Adipocyte (in vitro differentiated cells): ENCODE data around the gene IL17RD.
A peak's percentile ranks its signal among the peaks of the same experiment; 100 is the strongest.

Source experiments
- DNase-seq: peaks from one replicate; pipeline ENCODE4 v3.0.0-alpha.2; 2015; ENCODE audit warnings: low read depth
- H3K27me3 ChIP-seq: replicated peaks from 2 replicates; pipeline ENCODE4 v1.7.0; 2013; ENCODE audit warnings: mild to moderate bottlenecking, low read length, moderate library complexity; ENCODE audit not compliant: control insufficient read depth, insufficient read depth
- H3K36me3 ChIP-seq: 2 replicates; pipeline ENCODE4 v1.7.0; 2013; ENCODE audit warnings: low read length, mild to moderate bottlenecking, moderate library complexity; ENCODE audit not compliant: control insufficient read depth, insufficient read depth, severe bottlenecking
- H3K4me1 ChIP-seq: 2 replicates; pipeline ENCODE4 v1.7.0; 2013; ENCODE audit warnings: mild to moderate bottlenecking, low read length, moderate library complexity; ENCODE audit not compliant: control insufficient read depth, insufficient read depth
- H3K4me3 ChIP-seq: 2 replicates; pipeline ENCODE4 v1.7.0; 2013; ENCODE audit warnings: mild to moderate bottlenecking, low read length, moderate library complexity
- H3K9ac ChIP-seq: 2 replicates; pipeline ENCODE4 v1.7.0; 2013; ENCODE audit warnings: mild to moderate bottlenecking, low read length, moderate library complexity
- H3K9me3 ChIP-seq: 2 replicates; pipeline ENCODE4 v1.7.0; 2013; ENCODE audit warnings: mild to moderate bottlenecking, low read length, moderate library complexity; ENCODE audit not compliant: control insufficient read depth

Gene IL17RD

DNA sequence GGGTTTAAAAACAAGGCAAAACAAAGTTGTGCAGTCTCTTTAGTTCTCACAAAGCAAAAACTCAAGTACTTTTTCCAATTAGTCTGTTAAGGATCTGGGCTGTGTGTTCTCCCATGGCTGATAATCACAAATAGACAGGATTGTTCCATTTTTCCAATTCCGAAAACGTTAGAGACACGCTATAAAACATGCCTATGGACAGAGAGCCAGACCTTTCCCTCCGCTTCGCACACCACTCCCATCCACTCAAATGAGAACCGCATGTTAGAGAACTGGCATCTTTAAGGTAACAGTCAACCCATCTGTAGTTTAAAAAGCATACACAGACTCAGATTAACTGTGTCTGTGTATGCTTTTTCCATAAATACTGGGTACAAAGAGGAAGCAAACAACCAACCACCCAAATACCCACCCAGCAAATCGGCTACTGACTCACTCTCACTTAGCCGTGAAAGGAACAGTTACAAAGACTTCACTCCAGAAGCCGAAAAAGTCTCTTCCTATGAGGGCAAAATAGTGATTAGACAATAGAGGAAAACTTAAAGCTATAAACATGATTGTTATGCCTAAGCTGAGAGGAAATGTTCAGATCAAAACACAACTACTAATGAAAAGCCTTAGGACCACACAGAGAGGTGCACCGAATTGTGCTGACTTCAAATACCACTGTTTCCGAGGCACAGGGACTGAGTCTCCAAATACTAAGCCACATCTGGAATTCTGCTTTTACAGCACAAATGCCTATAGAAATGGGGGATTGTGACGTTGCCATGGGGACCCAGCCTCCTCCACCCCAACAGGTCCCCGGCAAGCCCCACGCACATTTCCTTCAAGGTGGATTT lies 36.1 kb downstream of the IL17RD start:
- H3K4me3 ChIP-seq = peak overlapping the region; percentile 59
- H3K36me3 ChIP-seq = no peaks in the 10 kb centered on the region
- no peaks in the 10 kb centered on the region for H3K9me3 ChIP-seq
- no peaks in the 10 kb centered on the region for H3K27me3 ChIP-seq
- H3K4me1 ChIP-seq = peaks cover 16% of the 10 kb centered on the region
- peak; percentile 54 for DNase-seq
- peak overlapping the region; percentile 19 for H3K9ac ChIP-seq

DNA sequence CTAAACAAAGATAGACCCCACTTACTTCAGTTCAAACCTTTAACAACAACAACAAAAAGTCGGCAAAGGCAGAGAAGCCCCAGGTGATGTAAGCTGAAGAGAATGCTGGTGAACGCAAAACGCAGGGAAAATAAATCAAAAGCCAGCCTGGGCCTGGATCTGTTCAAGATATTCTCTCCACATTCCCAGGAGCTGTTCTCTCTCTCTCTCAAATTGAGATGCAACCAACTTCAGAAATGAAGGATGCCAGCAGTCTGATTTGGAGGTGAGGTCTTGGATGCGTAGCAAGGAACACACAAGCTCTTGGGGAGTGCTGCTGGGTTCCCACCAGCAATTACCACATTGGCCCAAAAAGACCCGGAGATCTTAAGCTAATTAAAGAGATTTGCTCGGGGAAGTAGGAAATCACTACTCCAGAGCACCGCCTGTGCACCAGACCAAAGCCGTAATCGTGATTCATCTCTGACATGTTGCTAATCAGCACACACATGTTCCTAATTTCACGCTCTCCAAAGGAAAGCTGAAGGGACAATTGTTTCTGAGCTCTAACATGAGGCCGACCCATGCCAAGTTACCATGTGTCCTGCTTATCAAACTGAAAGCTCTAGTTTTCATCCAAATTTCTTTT lies 37.1 kb downstream of the IL17RD start:
- peaks cover 16% of the 10 kb centered on the region for H3K4me1 ChIP-seq
- no peaks in the 10 kb centered on the region for H3K36me3 ChIP-seq
- peak; percentile 94 for DNase-seq
- H3K9me3 ChIP-seq = no peaks in the 10 kb centered on the region
- H3K27me3 ChIP-seq = no peaks in the 10 kb centered on the region
- peak overlapping the region; percentile 59 for H3K4me3 ChIP-seq
- peak overlapping the region; percentile 19 for H3K9ac ChIP-seq

DNA sequence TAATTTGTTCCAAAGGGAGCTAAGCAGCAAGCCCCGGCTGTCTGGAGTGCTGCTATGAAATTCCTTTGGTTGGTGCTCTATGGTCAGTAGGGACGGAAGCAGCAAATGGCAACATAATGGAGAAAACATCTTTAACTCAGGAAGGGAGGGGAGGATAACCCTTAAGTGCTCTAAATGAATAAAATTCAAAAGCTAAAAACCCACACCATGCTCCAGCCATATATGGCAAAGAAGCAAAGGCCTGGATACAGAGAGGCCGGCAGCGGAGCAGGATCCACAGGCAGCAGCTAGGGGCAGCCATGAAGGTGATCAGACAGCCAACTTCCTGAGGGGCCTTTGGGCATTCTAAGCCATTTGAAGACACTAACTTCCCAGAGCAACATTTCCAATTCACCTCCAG lies 38.9 kb downstream of the IL17RD start:
- Histone ChIP-seq H3K9ac (no peak overlapping the region), H3K4me1 (peaks cover 16% of the 10 kb centered on the region), H3K27me3 (no peaks in the 10 kb centered on the region), H3K9me3 (no peaks in the 10 kb centered on the region), H3K36me3 (no peaks in the 10 kb centered on the region), H3K4me3 (no peak overlapping the region)
- no peak for DNase-seq

DNA sequence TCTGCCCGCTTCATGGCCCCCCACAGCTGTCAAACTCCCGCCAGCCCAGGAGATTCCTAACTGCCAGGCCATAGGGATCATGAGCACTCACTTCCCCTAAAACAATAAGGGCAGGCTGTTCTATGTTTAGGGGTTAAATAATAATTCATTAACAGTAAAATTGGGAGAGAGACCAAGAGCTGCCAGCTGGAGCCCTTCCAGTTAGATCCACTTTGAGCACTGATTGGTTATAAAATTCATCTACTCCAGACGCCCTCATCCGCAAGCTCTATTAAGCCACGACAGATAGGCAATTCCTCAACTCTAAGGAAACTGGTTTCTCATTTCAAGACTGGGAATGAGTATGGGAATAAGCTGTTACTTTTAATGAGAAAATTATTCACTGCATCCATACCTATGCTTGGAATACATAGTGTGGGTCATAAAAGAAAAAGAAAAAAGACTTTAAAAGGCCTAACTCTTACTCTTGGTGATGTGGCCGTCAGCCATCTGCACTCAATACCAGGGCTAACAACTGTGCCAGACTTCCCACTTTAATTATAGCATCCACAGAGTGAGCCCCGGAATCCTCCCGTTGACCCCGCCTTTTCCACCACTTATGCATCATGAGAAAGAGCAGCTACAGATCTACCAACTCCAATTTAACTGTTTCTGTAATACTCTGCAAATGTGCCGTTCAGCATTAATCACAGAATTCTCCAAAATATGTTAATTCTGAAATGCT lies 44.5 kb downstream of the IL17RD start:
- Histone ChIP-seq H3K4me3 (no peak overlapping the region), H3K27me3 (no peaks in the 10 kb centered on the region), H3K9ac (no peak overlapping the region), H3K4me1 (no peaks in the 10 kb centered on the region), H3K9me3 (no peaks in the 10 kb centered on the region), H3K36me3 (no peaks in the 10 kb centered on the region)
- DNase-seq = no peak

DNA sequence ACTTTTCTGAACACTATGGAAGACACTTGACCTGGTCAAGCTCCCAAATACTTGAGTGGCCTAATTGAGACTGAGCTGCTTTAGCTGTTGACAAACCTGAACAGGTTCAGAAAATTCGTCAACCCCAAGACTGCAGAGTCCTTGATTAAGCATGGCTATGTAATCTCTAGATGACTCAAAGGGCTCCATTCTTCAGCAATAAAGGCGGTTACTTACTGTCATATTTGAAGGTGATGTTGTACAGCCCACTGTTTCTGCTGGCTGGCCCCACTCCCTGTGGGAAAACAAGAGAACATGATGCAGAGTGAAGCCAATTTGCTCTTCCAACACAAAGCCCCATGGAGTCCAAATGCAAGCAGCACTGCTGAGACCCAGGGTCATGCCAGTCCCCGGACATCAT lies 45.1 kb downstream of the IL17RD start:
- no peak for DNase-seq
- Histone ChIP-seq H3K27me3 (no peaks in the 10 kb centered on the region), H3K36me3 (no peaks in the 10 kb centered on the region), H3K9me3 (no peaks in the 10 kb centered on the region), H3K4me1 (no peaks in the 10 kb centered on the region), H3K9ac (no peak overlapping the region), H3K4me3 (no peak overlapping the region)

DNA sequence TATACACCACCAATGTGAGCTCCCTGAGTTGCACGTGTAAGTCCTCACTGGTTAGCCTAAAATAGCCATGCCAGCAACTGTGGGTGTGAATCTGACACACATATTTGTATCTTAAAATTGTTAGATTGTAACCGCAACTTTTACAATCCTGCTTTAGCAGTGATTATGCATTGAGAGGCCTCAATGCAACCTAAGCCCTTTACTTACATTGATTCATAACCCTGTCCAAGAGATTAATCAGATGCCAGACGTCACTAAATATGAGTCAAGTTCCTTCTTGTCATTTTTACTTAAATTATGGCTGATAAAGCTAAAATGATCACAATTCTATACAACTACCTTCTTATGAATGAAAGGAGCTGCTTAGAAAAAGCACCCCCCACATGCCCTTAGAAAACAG lies 46.9 kb downstream of the IL17RD start:
- Histone ChIP-seq H3K4me3 (no peak overlapping the region), H3K4me1 (no peaks in the 10 kb centered on the region), H3K27me3 (no peaks in the 10 kb centered on the region), H3K9ac (no peak overlapping the region), H3K9me3 (no peaks in the 10 kb centered on the region), H3K36me3 (no peaks in the 10 kb centered on the region)
- DNase-seq = no peak

DNA sequence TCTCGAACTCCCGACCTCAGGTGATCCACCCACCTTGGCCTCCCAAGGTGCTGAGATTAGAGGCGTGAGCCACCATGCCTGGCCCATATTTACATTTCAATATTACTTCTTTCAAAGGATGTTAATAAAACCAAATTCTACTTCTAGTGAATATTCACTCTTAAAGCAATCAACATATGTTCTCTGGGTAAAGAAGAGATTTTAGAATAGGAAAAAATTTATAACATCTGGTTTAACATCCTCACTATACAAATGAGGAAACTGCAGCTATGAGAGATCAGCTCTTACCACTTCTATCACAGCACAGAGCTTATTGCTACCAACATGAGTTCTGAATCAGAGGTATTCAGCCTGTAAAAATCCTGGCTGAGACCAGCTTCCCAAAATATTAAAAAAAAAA lies 48.7 kb downstream of the IL17RD start:
- Histone ChIP-seq H3K9ac (no peak overlapping the region), H3K4me1 (no peaks in the 10 kb centered on the region), H3K27me3 (no peaks in the 10 kb centered on the region), H3K36me3 (no peaks in the 10 kb centered on the region), H3K9me3 (no peaks in the 10 kb centered on the region), H3K4me3 (no peak overlapping the region)
- DNase-seq = no peak

DNA sequence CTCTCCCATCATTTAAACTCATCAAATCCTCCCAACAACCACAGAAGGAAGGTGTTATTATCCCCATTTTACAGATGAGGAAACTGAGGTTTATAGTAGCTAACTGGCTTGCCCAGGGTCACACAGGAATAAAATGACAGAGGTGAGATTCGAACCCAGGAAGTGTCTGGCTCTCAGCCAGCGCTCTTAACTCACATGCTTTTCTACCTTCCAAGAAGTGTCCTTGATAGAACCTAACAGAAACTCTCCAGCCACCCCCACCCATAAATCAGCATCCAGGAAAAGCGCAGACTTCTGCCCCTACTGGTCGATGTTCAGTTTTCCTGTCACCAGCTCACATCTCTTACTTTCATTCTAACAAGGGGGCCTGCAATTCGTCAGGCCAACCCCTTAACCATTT lies 52.9 kb downstream of the IL17RD start:
- H3K9me3 ChIP-seq = no peaks in the 10 kb centered on the region
- H3K27me3 ChIP-seq = no peaks in the 10 kb centered on the region
- H3K36me3 ChIP-seq = no peaks in the 10 kb centered on the region
- no peak overlapping the region for H3K9ac ChIP-seq
- DNase-seq = no peak
- no peaks in the 10 kb centered on the region for H3K4me1 ChIP-seq
- H3K4me3 ChIP-seq = no peak overlapping the region

DNA sequence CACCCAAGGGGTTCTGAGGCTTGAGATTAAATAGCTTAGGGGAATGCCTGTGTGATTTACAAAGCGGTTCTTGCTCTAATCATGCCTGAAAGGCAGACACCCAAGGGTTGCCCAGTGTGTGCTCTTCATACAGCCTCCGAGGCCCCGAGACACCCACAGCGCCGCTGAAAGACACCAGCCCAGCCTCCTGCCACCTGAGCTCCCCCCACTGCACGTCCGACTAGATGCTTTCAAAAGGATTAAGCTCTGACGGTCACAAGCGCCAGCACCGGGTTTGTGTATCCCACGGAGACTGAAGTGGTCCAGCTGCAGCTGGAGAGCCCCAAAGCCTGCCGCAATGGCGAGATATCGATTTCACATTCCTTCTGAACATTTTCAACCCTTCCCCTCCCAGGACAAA lies 54.4 kb downstream of the IL17RD start:
- H3K27me3 ChIP-seq = no peaks in the 10 kb centered on the region
- no peaks in the 10 kb centered on the region for H3K36me3 ChIP-seq
- H3K4me3 ChIP-seq = no peak overlapping the region
- H3K4me1 ChIP-seq = no peaks in the 10 kb centered on the region
- no peaks in the 10 kb centered on the region for H3K9me3 ChIP-seq
- H3K9ac ChIP-seq = no peak overlapping the region
- DNase-seq = no peak

DNA sequence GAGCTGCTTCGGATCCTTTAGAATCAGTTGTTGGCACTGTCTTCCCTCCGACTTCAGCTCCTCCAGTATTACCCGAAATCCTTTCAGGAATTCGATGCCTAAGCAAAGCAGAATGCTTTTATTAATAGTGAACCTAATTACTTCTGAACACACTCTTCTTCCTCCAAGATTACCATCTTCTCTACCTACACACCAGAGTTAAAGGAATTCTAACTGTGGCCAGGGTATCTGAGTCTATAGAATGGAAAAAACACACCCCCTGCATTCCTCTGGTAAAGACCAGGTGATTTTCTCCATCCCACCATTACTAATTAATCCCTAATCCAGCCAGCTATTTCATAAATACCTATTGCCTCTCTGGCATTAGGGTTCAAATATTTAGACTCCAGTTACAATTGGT lies 54.9 kb downstream of the IL17RD start:
- H3K9me3 ChIP-seq = no peaks in the 10 kb centered on the region
- no peak overlapping the region for H3K4me3 ChIP-seq
- no peak overlapping the region for H3K9ac ChIP-seq
- H3K4me1 ChIP-seq = no peaks in the 10 kb centered on the region
- no peak for DNase-seq
- no peaks in the 10 kb centered on the region for H3K36me3 ChIP-seq
- H3K27me3 ChIP-seq = no peaks in the 10 kb centered on the region

DNA sequence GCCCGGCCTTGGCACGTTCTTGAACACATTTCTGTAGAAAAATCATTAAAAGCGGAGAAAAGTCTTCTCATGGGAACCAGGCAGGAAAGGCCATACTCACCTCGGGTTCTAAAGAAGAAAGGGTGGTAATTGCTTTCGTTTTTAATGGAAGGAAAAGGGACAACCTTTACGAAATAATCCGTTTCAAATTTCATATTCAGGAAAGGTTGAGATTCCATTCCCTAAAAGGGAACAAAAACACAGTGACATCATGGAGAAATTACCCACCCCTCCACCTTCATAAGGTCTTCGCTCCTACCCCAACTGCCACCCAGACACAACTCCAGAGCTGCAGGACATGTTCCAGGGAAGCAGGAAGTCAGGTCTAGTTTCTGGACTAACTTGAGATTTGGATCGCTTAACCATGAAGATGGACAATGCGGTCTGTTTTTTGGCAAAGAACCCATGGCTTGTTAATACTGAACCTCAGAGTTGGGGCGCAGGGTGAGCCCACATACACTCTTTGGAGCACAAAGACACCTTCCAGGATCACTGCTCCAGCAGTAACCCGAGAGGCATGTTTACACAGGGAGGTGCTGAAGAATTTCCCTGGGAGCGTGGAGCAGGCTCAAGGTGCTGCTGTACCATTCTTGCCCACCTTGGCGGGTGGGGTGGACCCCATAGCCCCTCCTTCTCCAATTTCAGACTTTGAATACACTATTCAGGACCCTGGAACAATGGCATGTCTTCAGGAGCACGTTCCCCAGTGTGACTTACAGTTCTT lies 55.5 kb downstream of the IL17RD start:
- no peaks in the 10 kb centered on the region for H3K4me1 ChIP-seq
- no peaks in the 10 kb centered on the region for H3K27me3 ChIP-seq
- H3K36me3 ChIP-seq = no peaks in the 10 kb centered on the region
- H3K9ac ChIP-seq = no peak overlapping the region
- no peaks in the 10 kb centered on the region for H3K9me3 ChIP-seq
- DNase-seq = no peak
- no peak overlapping the region for H3K4me3 ChIP-seq
